MM.1S (cell line): Measurements from ENCODE around the gene ACAT2.

Experiments used
- CTCF ChIP-seq: fragments of 300-600 bp; sonication (generic); IDR thresholded peaks from 2 replicates; pipeline ENCODE4 v1.5.1; 2016; ENCODE audit warnings: antibody characterized with exemption, low read length, mixed read lengths
- EZH2 ChIP-seq: fragments of 300-600 bp; sonication (generic); optimal IDR thresholded peaks from 2 replicates; pipeline ENCODE3; 2017; ENCODE audit warnings: low read depth, mild to moderate bottlenecking, antibody characterized with exemption, low read length, mixed read lengths
- EZH2phosphoT487 ChIP-seq: fragments of 300-600 bp; sonication (generic); IDR thresholded peaks from 2 replicates; pipeline ENCODE4 v1.6.1; 2018; ENCODE audit warnings: antibody characterized with exemption, low read length

DNA sequence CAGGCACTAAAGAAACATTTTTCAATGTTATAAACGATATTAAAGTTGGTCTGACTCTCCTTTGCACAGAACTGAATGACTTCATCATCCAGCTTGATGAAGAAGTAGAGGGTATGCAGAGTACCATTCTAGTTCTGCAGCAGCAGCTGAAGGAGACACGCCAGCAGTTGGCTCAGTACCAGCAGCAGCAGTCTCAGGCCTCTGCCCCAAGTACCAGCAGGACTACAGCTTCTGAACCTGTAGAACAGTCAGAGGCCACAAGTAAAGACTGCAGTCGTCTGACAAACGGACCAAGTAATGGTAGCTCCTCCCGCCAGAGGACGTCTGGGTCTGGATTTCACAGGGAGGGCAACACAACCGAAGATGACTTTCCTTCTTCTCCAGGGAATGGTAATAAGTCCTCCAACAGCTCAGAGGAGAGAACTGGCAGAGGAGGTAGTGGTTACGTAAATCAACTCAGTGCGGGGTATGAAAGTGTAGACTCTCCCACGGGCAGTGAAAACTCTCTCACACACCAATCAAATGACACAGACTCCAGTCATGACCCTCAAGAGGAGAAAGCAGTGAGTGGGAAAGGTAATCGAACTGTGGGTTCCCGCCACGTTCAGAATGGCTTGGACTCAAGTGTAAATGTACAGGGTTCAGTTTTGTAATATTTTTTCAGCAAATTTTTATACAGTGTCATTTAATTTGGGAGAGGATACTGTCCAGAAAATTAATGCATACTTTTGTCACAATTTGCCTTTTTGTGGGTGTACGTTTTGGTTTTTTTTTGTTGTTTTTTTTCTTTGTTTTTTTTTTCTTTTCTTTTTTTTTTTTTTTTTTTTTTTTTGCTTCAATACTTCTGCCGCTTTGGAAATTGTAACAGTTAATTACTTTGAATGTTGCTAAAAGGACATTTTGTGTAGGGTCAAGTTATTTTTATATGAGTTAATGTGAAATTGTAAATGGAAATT lies 6.6 kb upstream of the ACAT2 start:
- TF ChIP-seq CTCF: no peak
- TF ChIP-seq EZH2: no peak
- TF ChIP-seq EZH2phosphoT487: no peak
